Stimulated activated CD4-positive, alpha-beta T cell treated with anti-CD3 and anti-CD28 coated beads, Interleukin-1b, Interleukin-23, amount 100 ng/mL, for 24 hours (primary cell): ENCODE results near the gene VWA3B.

ENCODE experiments used
- DNase-seq, 4 experiments: peaks; one replicate each; pipeline ENCODE4 v3.0.0-alpha.2; 2020; ENCODE audit warnings: low read depth in 4 of 4, low spot score in 1 of 4

Gene VWA3B

GRCh38 chr2:98329549-98329948 is 242.6 kb downstream of the VWA3B start:
- no peak for DNase-seq

GRCh38 chr2:98332989-98333388 is 246.0 kb downstream of the VWA3B start:
- no peak for DNase-seq

DNA sequence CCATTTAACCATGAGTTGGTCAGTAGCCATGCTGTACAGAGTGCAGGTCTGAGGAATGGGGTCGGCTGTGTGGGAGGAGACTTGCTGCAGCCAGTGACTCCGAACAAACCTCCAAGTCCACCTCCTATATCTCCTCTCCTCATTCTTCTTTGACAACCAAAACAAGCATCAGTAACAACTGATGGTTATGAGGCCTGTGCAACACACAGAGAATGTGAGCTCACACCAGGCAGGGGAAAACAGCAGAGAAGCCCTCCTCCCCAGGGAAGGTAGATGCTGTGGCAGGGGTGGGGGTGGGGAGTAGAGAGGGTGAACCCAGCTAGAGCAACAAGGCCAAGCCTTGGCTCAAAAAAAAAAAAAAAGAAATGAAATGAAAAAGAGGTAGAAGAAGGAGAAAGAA is 247.0 kb downstream of the VWA3B start:
- no peak for DNase-seq

GRCh38 chr2:98334439-98335078 is 247.6 kb downstream of the VWA3B start:
- no peak for DNase-seq

- DNase-seq: no peak
Measured at GRCh38 chr2:98335271-98335670, 248.3 kb downstream of the VWA3B start.

GRCh38 chr2:98341241-98341640 is 254.3 kb downstream of the VWA3B start:
- no peak for DNase-seq

DNA sequence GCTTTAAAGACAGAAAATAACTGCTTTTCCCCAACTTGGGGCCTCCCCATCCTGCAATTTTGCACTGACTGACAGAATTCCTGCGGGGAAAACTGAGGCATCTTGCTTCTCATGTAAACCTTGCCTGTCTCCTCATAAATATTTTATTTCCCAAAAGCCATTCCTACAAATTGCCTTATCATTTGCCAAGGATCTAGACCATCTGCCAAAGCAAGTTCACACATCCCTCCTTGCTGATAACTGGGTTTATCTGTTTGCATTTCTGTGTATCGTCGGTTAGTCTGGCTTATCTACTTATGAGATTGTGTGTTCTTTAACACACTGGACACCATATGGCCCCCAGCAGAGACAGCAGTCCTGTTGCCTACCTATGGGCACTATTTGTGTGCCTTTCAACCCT is 256.3 kb downstream of the VWA3B start:
- no peak for DNase-seq

DNA sequence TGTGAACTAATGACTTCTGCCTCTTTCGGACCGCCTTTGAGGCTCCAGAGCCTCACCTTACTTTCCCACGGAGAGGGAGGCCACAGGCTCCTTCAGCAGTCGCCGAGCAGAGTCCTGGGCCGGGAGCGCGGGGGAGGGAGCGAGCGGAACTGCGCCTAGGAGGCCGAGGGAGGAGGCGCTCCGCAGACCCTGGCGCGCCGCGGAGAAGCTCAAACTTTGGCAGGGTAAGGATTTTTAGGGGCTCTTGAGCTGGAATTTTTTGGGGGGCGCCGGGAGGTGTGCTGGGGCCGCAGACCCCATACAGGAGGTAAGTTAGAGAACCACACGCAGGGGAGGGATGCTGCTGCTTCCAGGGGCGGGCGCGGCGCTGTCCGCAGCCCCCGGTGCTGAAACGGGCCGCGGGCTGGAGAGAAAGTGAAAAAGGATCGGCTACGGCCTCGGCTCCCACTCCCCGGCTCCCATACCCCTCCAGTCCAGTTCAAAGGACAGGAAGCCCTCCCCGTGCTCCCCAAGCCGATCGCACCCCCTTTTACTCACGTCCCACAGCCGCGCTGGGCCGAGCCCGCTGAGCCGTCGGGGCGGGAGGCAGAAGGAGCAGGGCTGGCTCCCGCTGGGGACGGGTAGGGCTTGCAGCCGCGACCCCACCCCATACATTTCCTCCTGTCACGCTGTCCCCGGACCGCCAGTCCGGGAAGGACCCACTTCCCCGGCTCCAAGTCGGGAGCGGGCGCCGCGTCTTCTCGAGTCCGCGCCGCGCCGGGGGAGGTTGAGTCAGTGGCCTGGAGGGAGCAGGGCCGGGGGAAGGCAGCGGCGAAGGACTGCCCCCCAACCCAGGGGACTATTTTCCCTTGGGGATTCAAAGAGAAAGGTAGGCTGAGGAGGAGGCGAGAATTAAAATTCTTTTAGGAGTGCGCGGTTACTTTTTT is 259.6 kb downstream of the VWA3B start, which contains the start of gene CNGA3:
TSS of gene CNGA3 (plus strand) at position 146 of the 926 bp plus-strand sequence. CDS start 23,520 bp downstream, outside the sequence.
- DNase-seq: peak in 1 of 4 experiments; percentile 7

DNA sequence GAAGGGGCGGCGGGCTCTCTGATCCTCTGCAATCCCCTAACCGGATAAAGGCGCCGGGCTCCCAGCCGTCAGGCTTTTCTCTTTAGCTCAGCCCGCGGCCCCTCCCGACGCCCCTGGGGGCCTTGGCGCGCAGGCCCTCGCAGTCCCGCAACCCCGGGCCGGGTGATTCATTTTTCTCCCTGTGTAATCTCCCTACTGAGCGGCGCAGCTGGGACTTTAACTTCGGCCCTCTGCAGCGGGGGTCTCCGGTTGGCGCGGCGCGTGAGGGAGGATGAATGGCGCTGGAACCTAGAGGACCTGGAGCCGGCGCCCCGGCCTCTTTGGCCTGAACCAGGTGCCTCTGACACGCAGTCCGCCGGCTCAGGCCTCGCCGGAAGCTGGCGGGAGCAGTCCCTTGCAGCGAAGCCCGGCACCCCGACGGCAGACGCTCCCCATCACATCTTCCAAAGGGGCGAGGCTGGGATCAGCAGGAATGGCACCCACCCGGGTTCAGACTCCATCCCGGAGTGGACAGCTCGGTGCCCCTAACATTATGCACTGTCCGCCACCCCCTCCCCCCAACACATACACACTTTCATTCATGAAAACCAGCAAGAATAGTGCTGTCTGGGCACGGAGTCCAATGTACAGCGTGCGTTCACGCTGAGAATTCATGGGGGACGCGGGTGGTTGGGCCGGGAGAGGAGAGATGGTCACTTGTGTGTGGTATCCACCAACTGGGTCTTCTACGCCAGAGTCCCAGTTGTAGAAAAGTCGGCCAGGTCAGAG is 260.5 kb downstream of the VWA3B start:
- DNase-seq: no peak

DNA sequence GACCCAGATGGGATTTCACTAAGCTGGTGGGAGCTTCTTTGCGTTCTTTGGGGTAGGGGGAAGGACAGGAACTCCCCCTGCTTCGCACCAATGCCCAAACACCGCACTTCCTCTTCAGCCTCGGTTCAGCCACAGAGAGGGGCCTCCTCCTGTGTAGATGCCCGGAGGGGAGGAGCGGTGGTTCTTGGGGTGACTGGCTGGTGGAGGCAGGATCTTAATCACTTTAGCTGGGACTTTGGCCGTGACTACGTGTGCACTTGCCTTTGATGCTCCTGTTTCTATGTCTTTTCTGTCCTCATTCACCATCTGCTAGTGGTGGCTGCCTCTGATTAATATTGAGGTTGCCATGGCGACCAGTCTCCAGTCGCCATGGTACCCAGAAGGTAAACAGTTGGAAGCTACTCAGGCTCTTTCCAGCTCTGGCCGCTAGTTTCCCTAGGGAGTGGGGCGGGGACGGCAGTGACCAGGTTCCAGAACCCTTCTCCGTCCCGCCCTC is 261.1 kb downstream of the VWA3B start:
- no peak for DNase-seq

- DNase-seq: no peak
Measured at GRCh38 chr2:98350411-98350810, 263.4 kb downstream of the VWA3B start.

DNA sequence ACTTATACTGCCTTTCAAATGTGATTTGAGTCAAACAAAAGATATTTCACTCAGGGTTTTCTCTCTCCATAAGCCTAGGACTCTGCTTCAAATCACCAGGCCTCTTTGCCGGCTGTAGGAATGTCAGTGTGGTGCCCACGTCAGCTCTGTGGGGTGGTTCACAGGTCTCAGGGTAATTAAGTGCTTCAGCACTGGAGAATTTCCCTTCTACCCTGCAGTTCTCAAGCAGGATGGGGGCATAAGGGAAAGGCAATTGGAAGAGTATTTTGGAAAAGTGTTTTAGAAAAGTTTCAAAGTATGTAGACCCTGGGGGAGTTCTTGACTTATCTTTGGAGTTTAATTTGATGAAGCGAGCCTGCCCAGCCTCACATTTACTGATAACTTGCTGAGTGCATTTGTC is 268.9 kb downstream of the VWA3B start:
- no peak for DNase-seq

GRCh38 chr2:98356729-98357128 is 269.8 kb downstream of the VWA3B start:
- DNase-seq: no peak

DNA sequence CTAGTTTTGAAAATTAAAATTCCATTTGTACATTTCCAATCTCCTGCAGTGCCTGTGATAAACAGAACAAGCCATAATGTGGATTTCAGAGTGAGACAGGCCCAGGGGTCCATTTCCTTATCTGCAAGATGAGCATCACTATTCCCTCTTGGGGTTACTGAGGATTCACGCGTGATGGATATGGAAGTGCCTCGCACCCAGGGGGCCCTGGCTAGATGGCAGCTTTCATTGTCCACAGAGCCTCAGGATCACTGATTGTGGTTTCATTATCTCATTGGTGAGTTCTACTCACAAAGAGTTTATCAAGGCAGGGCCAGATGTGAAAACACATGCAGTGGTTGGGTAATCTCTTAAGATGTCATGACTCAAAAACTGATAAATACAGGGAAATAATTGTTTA is 270.9 kb downstream of the VWA3B start:
- no peak for DNase-seq

DNA sequence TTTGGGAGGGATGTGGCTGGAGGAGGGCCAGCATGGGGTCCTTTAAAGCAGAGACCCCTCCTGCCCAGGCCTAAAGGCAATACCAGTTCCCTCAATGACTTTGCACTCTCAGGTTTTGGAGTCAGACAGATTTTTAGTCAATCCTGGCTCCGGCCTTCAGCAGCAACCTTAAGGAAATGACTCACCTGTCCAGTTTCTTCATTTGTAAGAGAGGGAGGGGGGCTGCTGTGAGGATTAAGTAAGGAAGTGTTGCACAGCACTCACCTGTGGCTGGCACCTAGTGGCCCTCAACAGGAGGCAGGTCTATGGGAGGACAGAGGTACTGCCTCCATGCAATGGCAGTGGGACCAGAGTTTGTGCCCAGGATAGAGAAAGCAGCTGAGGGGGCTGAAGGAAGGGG is 273.0 kb downstream of the VWA3B start:
- no peak for DNase-seq
